CD8-positive, alpha-beta memory T cell (primary cell): ENCODE results near the gene CHST3. TPM values are rescaled to one million over a fixed set of nuclear protein-coding genes. Genes with fewer than 3 reads are reported as not detected.
"Not testable (repeated sequence)": the region's sequence is repeated elsewhere in the genome, so short reads cannot be mapped to it uniquely, and the experiment has no call there.

Experiments
- CTCF ChIA-PET: fragments of 350-600 bp; sonication (Branson Sonifier 250); formaldehyde crosslinking; loops from one replicate; lab custom pipeline; 2021; ENCODE audit warnings: antibody characterized with exemption; lab: Charles Lee
- POLR2A ChIA-PET: fragments of 350-600 bp; sonication (Branson Sonifier 250); formaldehyde crosslinking; loops from one replicate; lab custom pipeline; 2021; ENCODE audit warnings: antibody characterized with exemption; lab: Charles Lee
- DNase-seq, 5 donors: peaks; one replicate each; pipeline versions ENCODE4 v3.0.0 to v3.0.0-alpha.2; 2020 to 2022; ENCODE audit warnings: mixed read lengths in 1 of 5
- H3K27ac ChIP-seq: one replicate; pipeline ENCODE4 v1.7.0; 2013; ENCODE audit warnings: low read depth, mild to moderate bottlenecking, low read length, moderate library complexity
- H3K27me3 ChIP-seq: 2 replicates; pipeline ENCODE4 v1.7.0; 2013; ENCODE audit warnings: low read length, mild to moderate bottlenecking; ENCODE audit not compliant: insufficient read depth, poor library complexity, severe bottlenecking
- H3K36me3 ChIP-seq: 2 replicates; pipeline ENCODE4 v1.7.0; 2013; ENCODE audit warnings: mild to moderate bottlenecking, low read length, moderate library complexity; ENCODE audit not compliant: insufficient read depth
- H3K4me1 ChIP-seq: 2 replicates; pipeline ENCODE4 v1.7.0; 2013; ENCODE audit warnings: mild to moderate bottlenecking, low read length, moderate library complexity; ENCODE audit not compliant: insufficient read depth
- H3K4me3 ChIP-seq: 2 replicates; pipeline ENCODE4 v1.7.0; 2013; ENCODE audit warnings: mild to moderate bottlenecking, low read length
- H3K9me3 ChIP-seq: 2 replicates; pipeline ENCODE4 v1.7.0; 2013; ENCODE audit warnings: mild to moderate bottlenecking, low read length
- H3K27ac Mint-ChIP-seq, 8 donors: one replicate each; pipeline ENCODE4 v1.8.0; 2020 to 2021; ENCODE audit warnings: mixed read lengths in 8 of 8, mild to moderate bottlenecking in 6 of 8, inconsistent platforms in 3 of 8, moderate library complexity in 3 of 8
- H3K27me3 Mint-ChIP-seq, 2 donors: one replicate each; pipeline ENCODE4 v1.8.0; 2020 to 2021; ENCODE audit warnings: mixed read lengths in 2 of 2, mild to moderate bottlenecking in 1 of 2, moderate library complexity in 1 of 2
- H3K36me3 Mint-ChIP-seq, 3 donors: one replicate each; pipeline ENCODE4 v1.8.0; 2020 to 2021; ENCODE audit warnings: mixed read lengths in 3 of 3, inconsistent platforms in 1 of 3, mild to moderate bottlenecking in 1 of 3
- H3K4me1 Mint-ChIP-seq, 3 donors: one replicate each; pipeline ENCODE4 v1.8.0; 2020 to 2021; ENCODE audit warnings: mixed read lengths in 3 of 3, inconsistent platforms in 1 of 3, mild to moderate bottlenecking in 1 of 3
- H3K4me3 Mint-ChIP-seq, 7 donors: one replicate each; pipeline ENCODE4 v1.8.0; 2020 to 2021; ENCODE audit warnings: mixed read lengths in 7 of 7, mild to moderate bottlenecking in 6 of 7, moderate library complexity in 4 of 7, inconsistent platforms in 2 of 7
- H3K9me3 Mint-ChIP-seq, 5 donors: one replicate each; pipeline ENCODE4 v1.8.0; 2020 to 2022; ENCODE audit warnings: mixed read lengths in 5 of 5, mild to moderate bottlenecking in 3 of 5, moderate library complexity in 2 of 5, inconsistent platforms in 1 of 5
- polyA plus RNA-seq: library from polyadenylated mRNA; unstranded; fragments of 300-500 nt; fragmentation: Illumina TruSeq; gene quantifications from one replicate; pipeline ENCODE4 v1.2.3, GENCODE V29; 2021
- total RNA-seq, 2 experiments: library from RNA; stranded (reverse); gene quantifications; one replicate each; pipeline ENCODE4 v1.2.3, GENCODE V29; 2021

CHST3 gene
- total and polyA plus RNA-seq, 3 experiments from 2014 or later, result 0.07 TPM; not detected in 1

GRCh38 chr10:71967958-71968357, 3.8 kb downstream of the CHST3 start:
- CTCF ChIA-PET, result interaction anchor here (0.7 kb wide), 1 partner anchor 156 kb away, joined by 3 read pairs; no protein-coding TSS in a partner anchor

GRCh38 chr10:71968553-71969474, 4.6 kb downstream of the CHST3 start:
- H3K4me1 ChIP-seq, result peaks cover 6% of the 10 kb centered on the region
- Mint-ChIP-seq H3K36me3 (no peaks in the 10 kb centered on the region), H3K27me3 (peaks cover 26 to 50% of the 10 kb centered on the region in 2 donors), H3K4me1 (peaks cover 0 to 9% (median 3%) of the 10 kb centered on the region in 3 donors), H3K4me3 (no peak overlapping the region), H3K9me3 (no peaks in the 10 kb centered on the region), H3K27ac (no peak overlapping the region)
- CTCF ChIA-PET, result no interaction called here
- H3K27ac ChIP-seq, result no peak overlapping the region
- H3K9me3 ChIP-seq, result no peaks in the 10 kb centered on the region
- H3K4me3 ChIP-seq, result no peak overlapping the region
- no peak for DNase-seq
- no peaks in the 10 kb centered on the region for H3K27me3 ChIP-seq
- no peaks in the 10 kb centered on the region for H3K36me3 ChIP-seq
- POLR2A ChIA-PET, result no interaction called here

More at GRCh38 chr10:71967958-71968357, 3.8 kb downstream of the CHST3 start:
- H3K4me1 ChIP-seq, H3K9me3 ChIP-seq, H3K27ac ChIP-seq, DNase-seq, H3K36me3 Mint-ChIP-seq, H3K36me3 ChIP-seq, H3K4me3 Mint-ChIP-seq, H3K4me3 ChIP-seq, H3K9me3 Mint-ChIP-seq, POLR2A ChIA-PET, H3K27me3 ChIP-seq: not testable (repeated sequence)
- H3K4me1 Mint-ChIP-seq, result peaks cover 0 to 12% (median 3%) of the 10 kb centered on the region in 3 donors
- H3K27ac Mint-ChIP-seq, result peak overlapping the region in 1 of 8 donors; percentile 15
- H3K27me3 Mint-ChIP-seq, result peaks cover 28 to 48% of the 10 kb centered on the region in 2 donors

- POLR2A ChIA-PET, result no interaction called here
- peaks cover 0 to 7% (median 2%) of the 10 kb centered on the region in 3 donors for H3K4me1 Mint-ChIP-seq
- no peaks in the 10 kb centered on the region for H3K36me3 Mint-ChIP-seq
- Histone ChIP-seq H3K27me3 (no peaks in the 10 kb centered on the region), H3K4me3 (no peak overlapping the region), H3K27ac (no peak overlapping the region), H3K4me1 (peaks cover 5% of the 10 kb centered on the region), H3K36me3 (no peaks in the 10 kb centered on the region), H3K9me3 (no peaks in the 10 kb centered on the region)
- CTCF ChIA-PET, result no interaction called here
- no peak for DNase-seq
- no peak overlapping the region for H3K4me3 Mint-ChIP-seq
- H3K27me3 Mint-ChIP-seq, result peaks cover 25 to 50% of the 10 kb centered on the region in 2 donors
- no peaks in the 10 kb centered on the region for H3K9me3 Mint-ChIP-seq
- no peak overlapping the region for H3K27ac Mint-ChIP-seq
Measured at GRCh38 chr10:71969929-71970328, 5.7 kb downstream of the CHST3 start.

GRCh38 chr10:71970331-71970730, 6.1 kb downstream of the CHST3 start:
- Histone ChIP-seq H3K9me3 (no peaks in the 10 kb centered on the region), H3K4me3 (no peak overlapping the region), H3K36me3 (no peaks in the 10 kb centered on the region), H3K27me3 (no peaks in the 10 kb centered on the region), H3K4me1 (peaks cover under 1% of the 10 kb centered on the region), H3K27ac (no peak overlapping the region)
- H3K9me3 Mint-ChIP-seq, result no peaks in the 10 kb centered on the region
- CTCF ChIA-PET, result interaction anchor here (1.5 kb wide), 1 partner anchor 74 kb away, joined by 4 read pairs; no protein-coding TSS in a partner anchor
- peaks cover 21 to 46% of the 10 kb centered on the region in 2 donors for H3K27me3 Mint-ChIP-seq
- no peak overlapping the region for H3K4me3 Mint-ChIP-seq
- H3K4me1 Mint-ChIP-seq, result peaks cover 0 to 3% (median 0%) of the 10 kb centered on the region in 3 donors
- POLR2A ChIA-PET, result no interaction called here
- H3K36me3 Mint-ChIP-seq, result no peaks in the 10 kb centered on the region
- H3K27ac Mint-ChIP-seq, result no peak overlapping the region
- DNase-seq, result no peak

GRCh38 chr10:71970869-71971268, 6.7 kb downstream of the CHST3 start:
- H3K9me3 Mint-ChIP-seq, result no peaks in the 10 kb centered on the region
- no peak for DNase-seq
- H3K9me3 ChIP-seq, result no peaks in the 10 kb centered on the region
- no peaks in the 10 kb centered on the region for H3K36me3 Mint-ChIP-seq
- no peaks in the 10 kb centered on the region for H3K36me3 ChIP-seq
- no peak overlapping the region for H3K4me3 ChIP-seq
- no peaks in the 10 kb centered on the region for H3K4me1 ChIP-seq
- no peak overlapping the region for H3K27ac ChIP-seq
- H3K4me1 Mint-ChIP-seq, result no peaks in the 10 kb centered on the region
- H3K27me3 Mint-ChIP-seq, result peaks cover 16 to 41% of the 10 kb centered on the region in 2 donors
- no peak overlapping the region for H3K27ac Mint-ChIP-seq
- POLR2A ChIA-PET, result no interaction called here
- H3K4me3 Mint-ChIP-seq, result no peak overlapping the region
- CTCF ChIA-PET, result interaction anchor here (1.5 kb wide), 1 partner anchor 74 kb away, joined by 4 read pairs; no protein-coding TSS in a partner anchor
- no peaks in the 10 kb centered on the region for H3K27me3 ChIP-seq

GRCh38 chr10:71971311-71971731, 7.1 kb downstream of the CHST3 start:
- Mint-ChIP-seq H3K4me1 (no peaks in the 10 kb centered on the region), H3K27ac (no peak overlapping the region), H3K9me3 (no peaks in the 10 kb centered on the region), H3K27me3 (peaks cover 11 to 38% of the 10 kb centered on the region in 2 donors), H3K4me3 (no peak overlapping the region), H3K36me3 (no peaks in the 10 kb centered on the region)
- no peak for DNase-seq
- no peaks in the 10 kb centered on the region for H3K27me3 ChIP-seq
- POLR2A ChIA-PET, result no interaction called here
- H3K36me3 ChIP-seq, result no peaks in the 10 kb centered on the region
- no peak overlapping the region for H3K27ac ChIP-seq
- CTCF ChIA-PET, result interaction anchor here (1.5 kb wide), 1 partner anchor 75 kb away, joined by 4 read pairs; no protein-coding TSS in a partner anchor
- no peaks in the 10 kb centered on the region for H3K4me1 ChIP-seq
- H3K9me3 ChIP-seq, result no peaks in the 10 kb centered on the region
- H3K4me3 ChIP-seq, result no peak overlapping the region

- Histone ChIP-seq H3K27me3 (no peaks in the 10 kb centered on the region), H3K4me3 (no peak overlapping the region), H3K27ac (no peak overlapping the region), H3K4me1 (no peaks in the 10 kb centered on the region), H3K9me3 (no peaks in the 10 kb centered on the region), H3K36me3 (no peaks in the 10 kb centered on the region)
- Mint-ChIP-seq H3K27ac (no peak overlapping the region), H3K4me3 (no peak overlapping the region), H3K9me3 (no peaks in the 10 kb centered on the region), H3K36me3 (no peaks in the 10 kb centered on the region), H3K27me3 (peaks cover 6 to 33% of the 10 kb centered on the region in 2 donors), H3K4me1 (no peaks in the 10 kb centered on the region)
- DNase-seq, result no peak
- ChIA-PET POLR2A (no interaction called here), CTCF (interaction anchor here (1.5 kb wide), 1 partner anchor 75 kb away, joined by 4 read pairs; no protein-coding TSS in a partner anchor)
Measured at GRCh38 chr10:71971769-71972555, 7.8 kb downstream of the CHST3 start.
